ENCODE results near the gene LONP1.

LONP1 gene

DNA sequence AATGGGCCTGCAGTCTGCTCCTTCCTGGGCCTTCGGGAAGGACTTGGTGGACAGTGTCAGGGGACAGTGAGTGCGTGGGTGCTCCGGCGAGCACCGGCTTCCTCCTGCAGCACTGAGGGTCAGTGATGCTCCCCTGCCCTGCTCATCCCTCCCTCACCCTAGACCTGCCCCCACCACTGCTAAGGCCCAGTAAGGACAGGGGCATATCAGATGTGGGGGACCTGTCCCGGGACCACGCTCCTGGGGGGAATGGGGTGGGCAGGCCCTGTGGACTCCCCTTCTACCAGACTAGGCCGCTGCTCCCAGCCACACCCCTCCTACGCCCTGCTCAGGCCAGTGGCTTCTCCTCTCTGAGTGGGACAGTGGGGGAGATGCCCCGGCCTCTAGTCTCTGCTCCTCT is 42.8 kb downstream of the LONP1 start:
- DNase-seq = no peak

DNA sequence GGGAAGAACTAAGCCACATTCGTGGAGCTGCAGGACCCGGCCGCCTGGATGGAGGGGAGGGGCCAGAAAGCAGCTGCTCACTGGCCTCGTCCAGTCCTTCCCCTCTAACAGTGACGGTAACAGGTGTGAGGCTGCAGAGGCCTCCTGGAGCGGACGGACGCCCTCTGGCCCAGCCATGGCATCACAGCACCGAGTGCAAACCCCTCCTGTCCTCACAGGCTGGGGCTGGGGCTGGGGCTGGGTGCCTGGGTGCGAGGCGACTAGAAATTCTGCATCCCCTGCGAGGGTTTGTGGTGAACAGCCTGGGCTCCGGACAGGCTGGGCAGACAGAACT is 43.2 kb downstream of the LONP1 start:
- no peak for DNase-seq

DNA sequence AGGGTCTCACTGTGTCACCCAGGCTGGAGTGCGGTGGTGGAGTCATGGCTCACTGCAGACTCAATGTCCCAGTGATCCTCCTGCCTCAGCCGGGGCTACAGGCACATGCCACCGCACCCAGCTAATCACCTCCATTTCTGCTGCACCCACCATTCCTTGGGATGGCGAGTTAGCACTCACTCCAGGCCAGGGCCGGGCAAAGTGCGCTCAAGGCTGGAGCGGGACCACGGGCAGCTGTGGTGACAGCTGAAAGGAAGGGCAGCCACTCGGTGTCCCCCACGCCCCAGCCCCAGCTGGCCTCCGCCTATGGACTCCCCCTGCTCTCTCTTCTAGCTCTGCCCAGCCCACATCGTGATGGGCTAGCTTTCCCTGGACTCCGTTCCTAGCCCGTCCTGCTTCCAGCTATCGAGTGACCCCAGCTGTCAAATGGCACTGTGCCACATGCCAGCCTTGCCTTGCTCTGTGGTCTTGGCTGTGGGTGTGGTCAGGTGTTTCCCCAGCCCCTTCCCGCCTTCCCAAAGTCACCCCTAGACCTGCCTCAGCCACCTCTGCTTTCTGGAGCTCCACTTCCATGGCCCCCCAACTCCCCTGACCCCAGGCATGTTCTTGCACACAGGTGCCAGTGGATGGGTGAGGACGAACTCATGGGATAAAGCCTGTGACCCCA is 43.7 kb downstream of the LONP1 start:
- DNase-seq = no peak

DNA sequence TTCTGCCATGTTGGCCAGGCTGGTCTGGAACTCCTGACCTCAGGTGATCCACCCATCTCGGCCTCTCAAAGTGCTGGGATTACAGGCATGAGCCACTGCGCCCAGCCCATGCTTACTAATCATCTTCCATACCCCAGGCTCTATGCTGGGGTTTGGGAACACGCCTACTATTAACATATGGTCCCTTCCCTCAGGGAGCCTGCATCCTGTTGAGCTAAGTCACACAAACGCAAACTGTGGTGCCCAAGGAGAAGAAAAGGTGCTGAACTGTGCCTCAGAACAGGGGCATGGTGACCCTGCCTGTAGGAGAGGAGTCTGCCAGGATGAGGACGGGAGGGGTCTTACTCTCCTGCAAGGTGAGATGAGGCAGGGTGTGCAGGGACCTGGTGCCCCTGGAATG is 45.2 kb downstream of the LONP1 start:
- DNase-seq = no peak

DNA sequence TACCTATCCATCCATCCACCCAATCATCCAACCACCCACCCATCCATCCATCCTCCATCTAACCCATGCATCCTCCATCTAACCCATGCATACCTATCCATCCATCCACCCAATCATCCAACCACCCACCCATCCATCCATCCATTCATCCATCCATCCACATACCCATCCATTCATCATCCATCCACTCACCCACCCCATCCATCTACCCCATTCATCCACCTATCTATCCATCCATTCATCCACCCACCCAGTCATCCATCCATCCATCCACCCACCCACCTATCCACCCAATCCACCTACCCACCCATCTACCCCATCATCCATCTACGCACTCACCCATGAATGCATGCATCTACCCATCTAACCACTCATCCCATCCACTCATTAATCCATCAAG is 46.2 kb downstream of the LONP1 start:
- no peak for DNase-seq

DNA sequence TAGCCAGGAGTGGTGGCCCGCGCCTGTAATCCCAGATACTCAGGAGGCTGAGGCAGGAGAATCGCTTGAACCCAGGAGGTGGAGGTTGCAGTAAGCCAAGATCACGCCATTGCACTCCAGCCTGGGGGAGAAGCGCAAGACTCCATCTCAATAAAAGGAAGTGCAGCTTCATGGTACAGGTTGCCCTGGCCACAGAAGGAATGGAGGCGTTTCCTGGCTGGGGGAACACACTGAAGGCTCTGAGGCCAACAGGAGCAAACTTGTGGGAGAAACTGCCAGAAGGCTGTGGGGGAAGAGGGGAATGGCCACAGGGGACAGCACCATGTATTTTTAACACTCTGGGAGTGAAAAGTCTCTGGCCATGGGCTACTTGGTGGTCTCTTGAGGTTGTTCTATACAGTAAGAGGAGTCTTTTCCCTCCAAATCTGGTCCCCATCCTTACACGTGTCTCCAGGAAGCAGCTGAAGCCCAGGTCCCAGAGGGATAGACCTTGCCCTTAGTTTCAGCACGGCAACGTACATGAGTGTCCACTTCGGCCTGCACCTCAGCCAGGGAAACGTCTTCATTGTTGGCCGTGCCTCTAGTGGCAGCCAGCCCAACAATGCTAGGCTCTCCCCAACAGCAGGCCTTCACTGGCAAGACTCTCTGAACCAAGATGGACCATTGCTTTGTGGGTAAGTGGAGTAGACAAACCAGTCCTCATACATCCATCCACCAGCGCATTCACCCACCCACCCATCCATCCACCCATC is 47.1 kb downstream of the LONP1 start:
- no peak for DNase-seq

DNA sequence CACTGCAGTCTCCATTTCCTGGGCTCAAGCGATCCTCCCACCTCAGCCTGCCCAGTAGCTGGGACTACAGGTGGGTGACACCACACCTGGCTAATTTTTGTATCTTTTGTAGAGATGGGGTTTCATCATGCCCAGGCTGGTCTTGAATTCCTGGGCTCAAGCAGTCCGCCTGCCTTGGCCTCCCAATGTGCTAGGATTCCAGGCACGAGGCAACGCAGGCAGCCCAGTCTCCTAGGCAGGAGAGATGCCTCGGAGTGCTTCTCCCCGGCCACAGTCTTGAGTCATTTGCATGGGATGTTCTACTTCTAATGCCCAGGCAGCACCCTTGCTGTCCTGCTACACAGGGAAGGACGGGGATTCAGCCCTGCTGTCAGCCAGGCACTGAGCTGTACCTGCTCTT is 48.3 kb downstream of the LONP1 start:
- no peak for DNase-seq

DNA sequence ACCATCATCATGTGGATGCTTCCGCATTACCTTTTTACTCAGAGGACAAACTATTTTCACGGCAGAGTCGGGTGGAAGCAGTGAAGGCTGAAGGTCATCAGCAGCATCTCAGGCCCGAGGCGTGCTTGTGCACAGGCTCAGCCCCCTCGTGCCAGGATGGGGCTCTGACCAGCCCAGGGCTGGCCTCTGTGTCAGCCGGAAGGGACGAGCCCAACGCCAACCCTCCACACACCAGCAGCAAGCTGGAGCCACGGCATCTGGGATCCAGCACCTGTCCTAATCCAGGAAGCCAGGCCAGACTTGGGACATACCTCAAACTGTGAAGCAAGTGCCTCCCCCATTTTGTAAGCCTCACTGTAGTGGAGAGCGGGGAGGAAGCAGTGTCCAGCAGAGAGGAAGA is 50.7 kb downstream of the LONP1 start:
- DNase-seq = no peak

DNA sequence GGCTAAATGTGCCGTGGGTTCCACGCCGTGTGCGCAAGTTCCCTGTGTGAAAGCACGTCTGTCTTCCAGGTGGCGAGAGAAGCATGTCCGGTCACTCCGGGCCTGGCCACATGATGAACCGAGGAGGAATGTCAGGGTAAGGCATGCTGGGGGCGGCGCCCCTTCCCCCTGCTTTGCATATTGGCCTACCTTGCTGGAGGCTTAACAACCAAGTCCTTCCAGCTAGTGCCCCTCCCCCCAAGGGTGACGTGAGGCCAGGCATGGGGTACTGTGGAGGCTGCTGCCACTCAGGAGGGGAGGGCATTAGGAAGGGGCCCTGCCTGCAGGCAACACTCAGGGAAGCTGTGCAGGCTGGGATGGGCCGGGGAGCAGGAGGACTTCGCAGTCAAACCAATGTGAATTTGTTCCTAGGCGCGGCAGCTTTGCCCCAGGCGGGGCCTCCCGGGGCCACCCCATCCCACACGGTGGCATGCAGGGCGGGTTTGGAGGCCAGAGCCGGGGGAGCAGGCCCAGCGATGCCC is 52.1 kb downstream of the LONP1 start:
- DNase-seq = no peak

DNA sequence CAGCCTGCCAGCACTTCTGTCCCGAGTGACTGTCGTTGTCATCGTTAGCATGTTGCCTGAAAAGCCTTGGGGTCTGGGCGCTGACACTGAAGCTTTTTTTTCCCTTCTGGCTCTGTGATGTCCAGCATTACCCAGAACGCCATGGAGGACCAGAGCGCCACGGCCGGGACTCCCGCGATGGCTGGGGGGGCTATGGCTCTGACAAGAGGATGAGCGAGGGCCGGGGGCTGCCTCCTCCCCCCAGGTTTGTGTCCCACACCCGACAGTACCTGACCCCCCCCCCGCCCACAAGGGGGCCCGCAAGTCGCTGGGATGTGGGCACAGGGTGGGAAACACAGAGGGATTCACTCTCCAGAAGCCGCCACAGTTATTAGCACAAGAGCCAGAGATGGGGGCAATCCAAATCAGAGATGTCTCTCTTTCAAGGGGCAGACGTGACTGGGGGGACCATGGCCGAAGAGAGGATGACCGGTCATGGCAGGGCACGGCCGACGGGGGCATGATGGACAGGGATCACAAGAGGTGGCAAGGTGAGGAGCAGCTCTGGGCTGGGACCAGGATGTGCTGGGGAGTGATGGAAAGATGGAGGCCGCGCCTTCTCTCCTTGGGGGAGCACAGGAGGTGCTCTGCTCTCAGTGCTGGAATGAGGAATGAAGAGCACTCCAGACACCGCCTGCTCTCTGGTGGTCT is 52.9 kb downstream of the LONP1 start:
- no peak for DNase-seq

DNA sequence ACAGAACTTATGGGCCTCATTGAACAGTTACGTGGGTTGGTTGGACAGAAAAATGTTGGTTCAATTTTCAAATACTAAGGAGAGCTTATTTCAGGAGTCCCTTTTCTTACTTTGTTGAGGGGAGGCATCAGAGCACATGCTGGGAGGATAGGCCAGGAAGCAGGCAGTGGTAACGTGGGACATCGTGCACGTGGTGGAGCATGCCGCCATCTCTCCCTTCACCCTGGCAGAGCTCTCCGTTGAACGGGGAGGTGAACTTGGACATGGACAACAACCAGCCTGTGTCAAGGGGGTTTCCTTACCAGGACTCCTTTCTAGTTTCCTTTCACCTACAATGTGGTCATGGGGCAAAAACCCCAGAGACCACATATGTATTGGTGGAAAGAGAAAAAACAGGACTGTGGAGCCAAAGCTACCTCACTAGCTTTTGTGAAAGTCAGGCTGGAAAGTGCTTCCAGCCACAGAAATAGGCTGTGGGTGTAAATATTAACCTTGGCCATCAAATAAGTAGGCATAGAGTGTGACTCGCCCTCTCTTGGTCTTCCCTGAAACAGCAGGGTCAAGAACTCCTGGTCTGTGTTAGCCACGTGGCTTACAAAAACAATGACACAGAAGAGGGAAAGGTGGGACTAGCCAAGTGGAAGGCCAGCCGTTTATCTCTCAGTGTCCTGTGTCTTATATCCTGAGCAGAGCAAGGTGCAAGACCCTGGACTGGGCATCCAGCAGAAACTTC is 54.0 kb downstream of the LONP1 start:
- DNase-seq = no peak

DNA sequence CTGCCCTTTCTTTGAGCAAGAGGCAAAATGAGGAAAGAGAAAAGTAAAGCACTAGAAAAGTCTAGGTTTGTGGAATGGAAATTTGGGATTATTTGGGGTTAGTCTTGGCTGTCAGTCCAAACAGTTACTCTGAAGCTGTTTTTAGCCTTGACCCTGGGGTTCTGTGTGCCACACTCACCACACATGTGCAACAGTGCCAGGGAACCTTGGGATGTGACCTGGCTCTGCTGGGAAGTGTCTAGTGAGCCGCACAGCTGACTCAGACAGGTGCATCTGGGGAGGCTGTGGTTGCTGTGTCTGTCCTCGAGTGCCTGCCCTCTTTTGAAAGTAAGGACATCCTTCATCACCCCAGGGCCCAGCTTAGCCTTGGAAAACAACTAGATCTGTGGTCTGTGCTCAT is 55.4 kb downstream of the LONP1 start:
- no peak for DNase-seq

DNA sequence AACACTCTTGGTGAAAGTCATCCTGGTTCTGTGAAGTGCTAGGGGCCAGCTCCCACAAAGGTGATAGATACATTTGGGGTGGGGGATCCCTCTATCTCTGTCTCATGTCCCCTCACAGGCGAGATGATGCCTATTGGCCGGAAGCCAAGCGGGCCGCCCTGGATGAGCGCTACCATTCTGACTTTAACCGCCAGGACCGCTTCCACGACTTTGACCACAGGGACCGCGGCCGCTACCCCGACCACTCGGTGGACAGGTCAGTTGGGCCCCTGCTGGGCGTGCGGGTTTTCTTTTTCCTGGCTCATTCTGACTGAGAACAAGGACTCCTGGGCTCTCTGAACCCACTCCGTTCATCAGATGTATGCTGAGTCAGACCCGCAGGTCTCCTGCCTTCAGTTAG is 56.0 kb downstream of the LONP1 start:
- no peak for DNase-seq

DNA sequence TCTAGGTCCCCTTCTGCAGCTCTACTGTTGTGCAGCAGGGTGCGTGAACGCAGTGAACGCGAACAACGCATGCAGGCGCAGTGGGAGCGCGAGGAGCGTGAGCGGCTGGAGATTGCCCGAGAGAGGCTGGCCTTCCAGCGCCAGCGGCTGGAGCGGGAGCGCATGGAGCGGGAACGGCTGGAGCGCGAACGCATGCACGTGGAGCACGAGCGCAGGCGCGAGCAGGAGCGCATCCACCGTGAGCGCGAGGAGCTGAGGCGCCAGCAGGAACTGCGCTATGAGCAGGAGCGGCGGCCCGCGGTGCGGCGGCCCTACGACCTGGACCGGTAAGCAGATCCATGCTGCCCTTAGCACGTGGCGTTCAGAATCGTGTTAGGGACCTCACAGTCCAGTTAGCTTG is 58.5 kb downstream of the LONP1 start:
- DNase-seq = no peak

DNA sequence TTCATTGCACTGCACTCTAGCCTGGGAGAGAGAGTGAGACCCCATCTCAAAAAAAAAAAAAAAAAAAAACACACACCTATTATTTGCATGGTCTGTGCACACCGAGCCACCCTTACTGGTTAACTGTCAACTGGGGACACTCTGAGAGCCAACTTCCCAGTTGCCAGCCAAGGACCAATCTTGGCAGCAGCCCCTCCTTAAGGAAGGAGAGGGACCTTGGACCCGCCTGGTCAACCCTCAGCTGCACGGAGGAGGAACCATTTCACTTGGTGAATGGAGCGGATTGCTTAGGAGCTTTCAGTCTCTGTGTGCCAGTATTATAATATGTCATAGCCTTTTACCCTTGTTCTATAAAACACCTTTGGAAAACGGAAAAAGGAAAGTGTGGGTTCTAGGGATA is 64.5 kb downstream of the LONP1 start:
- DNase-seq = no peak

DNA sequence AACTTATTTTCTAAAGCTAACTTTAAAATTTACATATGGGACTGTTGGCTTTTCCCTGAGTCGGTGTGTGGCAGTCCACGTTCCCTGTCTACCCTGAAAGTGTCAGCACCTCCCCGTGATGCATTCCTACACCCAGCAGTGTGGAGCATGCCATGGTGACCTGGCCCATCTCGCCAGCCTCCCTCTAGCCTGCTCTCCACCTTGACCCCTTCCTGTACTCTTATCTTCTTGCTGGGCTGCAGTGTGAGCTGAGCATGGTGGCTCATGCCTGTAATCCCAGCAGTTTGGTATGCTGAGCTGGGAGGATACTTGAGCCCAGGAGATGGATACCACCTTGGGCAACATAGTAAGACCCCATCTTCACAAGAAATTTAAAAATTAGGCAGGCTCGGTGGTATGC is 65.0 kb downstream of the LONP1 start:
- no peak for DNase-seq

DNA sequence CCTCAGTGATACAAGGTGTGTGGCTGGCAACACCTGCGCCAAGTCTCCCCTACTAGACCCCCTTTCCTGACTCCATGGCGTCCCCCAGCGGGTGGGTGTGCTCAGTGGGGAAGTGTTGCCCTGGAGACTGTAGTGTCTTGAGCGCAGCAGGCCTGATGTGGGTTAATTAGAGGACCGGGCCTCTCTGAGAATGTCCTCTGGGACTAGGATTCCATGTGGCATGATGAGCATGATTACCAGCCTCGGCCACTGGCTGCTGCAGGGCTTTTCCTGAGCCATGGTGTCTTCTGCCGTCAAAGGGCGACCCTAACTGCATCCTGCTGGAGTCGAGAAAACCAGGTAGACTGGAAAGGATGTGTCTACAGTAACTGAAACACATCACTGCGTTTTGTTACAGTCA is 67.7 kb downstream of the LONP1 start:
- DNase-seq = no peak

DNA sequence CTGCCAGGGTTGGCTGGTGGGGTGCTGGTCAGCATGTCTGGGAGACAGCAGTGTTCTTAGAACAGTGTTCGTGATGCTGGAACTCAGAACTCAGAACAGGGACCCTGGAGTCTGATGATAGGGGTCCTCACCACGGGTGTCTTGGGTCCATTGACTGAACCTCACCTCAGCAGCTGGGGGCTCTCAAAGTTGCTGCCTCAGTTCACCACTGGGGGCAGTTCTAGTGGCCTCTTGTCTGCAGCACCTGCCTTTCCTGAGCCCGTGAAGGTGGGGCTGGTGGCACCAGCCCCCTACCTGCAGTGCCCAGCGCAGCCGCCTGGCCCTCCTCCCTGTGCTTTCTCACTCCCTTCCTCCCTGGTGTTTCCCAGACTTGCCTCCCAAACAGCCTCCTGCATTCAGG is 68.6 kb downstream of the LONP1 start:
- no peak for DNase-seq

DNA sequence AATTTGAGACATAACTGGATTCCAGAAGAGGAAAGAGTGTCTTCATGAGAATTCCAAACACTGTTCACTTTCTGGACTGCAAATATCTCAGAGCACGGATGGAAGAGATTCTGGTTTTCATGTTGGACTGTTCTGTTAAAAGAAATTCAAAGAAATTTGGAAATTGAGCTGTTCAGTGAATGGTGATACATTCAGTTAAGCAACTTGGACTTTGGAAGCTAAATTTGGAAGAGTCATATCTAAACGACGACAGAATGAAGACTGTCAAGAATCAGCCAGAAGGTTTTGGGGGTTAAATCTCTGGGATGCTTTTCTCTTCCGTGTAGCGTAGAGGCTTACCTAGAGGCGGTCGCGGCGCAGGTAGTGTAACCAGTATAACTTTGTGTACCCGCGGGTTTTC is 71.5 kb downstream of the LONP1 start:
- DNase-seq = no peak

DNA sequence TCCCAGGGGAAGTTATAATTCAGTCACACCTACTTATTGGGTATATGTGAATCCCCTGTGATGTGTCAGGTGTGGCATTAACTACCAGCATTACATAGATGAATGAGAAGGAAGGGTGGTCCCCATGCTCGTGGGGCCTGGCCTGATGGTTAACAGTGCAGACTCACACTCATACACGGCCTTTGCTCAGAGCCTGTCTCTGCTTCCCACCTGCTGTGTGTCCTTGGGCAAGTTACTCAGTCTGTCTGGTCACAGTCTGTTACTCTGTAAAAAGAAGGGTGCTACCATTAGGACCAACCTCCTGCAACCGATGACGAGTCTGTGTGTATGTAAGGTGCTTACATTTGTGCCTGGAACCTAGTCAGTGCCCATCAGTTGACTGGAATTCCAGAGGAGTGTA is 73.2 kb downstream of the LONP1 start:
- no peak for DNase-seq

DNA sequence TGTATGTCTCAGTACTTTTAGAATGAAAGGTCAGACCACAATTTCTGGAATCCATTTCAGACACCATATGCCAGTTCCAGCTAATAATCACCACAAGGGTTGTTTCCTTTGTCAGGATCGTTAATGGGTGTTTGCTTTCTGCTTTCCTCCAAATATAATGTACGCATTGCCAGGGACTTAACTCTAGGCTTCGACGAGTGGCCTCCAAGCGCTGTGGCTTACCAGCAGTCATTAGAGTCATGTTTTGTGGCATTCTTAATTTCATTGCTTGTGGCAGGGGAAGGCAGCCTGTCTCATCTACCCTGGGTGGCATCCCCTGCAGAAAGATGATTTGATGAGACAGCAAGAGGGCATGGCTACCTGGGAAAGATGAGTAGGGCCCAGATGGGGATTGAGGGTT is 74.5 kb downstream of the LONP1 start:
- DNase-seq = no peak

DNA sequence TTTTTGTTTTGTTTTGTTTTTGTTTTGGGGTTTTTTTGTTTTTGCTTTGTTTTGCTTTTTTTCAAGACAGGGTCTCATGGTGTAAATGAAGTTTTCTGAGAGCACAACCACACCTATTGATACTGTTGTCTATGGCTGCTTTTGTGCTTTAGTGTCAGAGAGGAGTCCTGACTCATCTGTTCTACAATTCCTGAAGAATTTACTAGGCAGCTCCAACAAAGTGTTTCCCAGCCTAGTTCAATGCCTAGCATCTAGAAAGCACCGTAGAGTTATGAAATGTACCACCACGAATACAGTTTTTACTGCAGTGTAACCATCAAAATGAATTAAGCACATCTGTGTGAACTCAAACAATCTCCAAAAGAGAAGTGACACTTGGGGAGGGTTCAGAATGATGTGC is 75.9 kb downstream of the LONP1 start:
- DNase-seq = no peak

DNA sequence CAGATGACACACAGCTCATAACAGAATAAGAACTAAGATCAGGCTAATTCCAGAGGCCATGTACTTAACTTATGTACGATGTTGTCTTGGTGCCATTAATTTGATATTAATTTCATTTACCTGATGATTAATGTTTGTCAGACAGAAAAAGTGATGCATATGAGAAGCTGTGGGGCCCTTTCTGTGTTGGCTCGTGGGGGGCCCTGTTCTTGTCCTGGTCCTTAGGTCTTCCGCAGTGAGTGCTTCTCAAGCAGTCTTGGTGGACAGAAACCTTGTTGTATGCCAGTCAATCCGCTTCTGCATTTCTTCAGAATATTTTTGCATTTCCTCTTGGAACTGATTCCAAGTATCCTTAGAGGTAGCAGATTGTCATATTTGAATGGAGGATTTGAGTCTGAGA is 76.9 kb downstream of the LONP1 start:
- DNase-seq = no peak

DNA sequence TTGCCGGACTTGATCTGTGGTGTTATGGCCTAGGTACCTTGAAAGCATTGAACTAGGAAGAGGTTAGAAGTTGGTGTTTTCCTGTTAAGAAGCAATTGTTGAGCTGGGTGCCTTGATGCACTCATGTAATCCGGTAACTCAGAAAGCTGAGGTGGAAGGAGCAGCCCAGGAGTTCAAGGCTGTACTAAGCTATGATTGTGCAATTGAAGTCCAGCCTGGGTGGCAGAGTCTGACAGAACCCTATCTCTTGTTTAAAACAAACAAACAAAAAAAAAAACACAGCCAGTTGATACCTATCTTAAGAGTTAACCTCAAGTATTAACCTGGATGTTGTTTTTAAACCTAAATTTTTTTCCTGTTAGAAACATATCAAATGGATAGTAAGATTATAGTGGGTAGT is 77.7 kb downstream of the LONP1 start:
- no peak for DNase-seq

Data from AML-193 (cell line).